T1000 (cell line): ENCODE results near the gene ASF1A.

ENCODE experiments used
- DNase-seq: peaks from one replicate; lab custom pipeline; 2025; ENCODE audit warnings: mixed read lengths; lab: John Stamatoyannopoulos, UW

The ASF1A gene

GRCh38 chr6:118881440-118882313 lies 12.3 kb upstream of the ASF1A start:
- no peak for DNase-seq

GRCh38 chr6:118882314-118882905 lies 11.5 kb upstream of the ASF1A start:
- DNase-seq = no peak

- no peak for DNase-seq
These were observed 7.3 kb upstream of the ASF1A start for GRCh38 chr6:118886641-118887040.

DNA sequence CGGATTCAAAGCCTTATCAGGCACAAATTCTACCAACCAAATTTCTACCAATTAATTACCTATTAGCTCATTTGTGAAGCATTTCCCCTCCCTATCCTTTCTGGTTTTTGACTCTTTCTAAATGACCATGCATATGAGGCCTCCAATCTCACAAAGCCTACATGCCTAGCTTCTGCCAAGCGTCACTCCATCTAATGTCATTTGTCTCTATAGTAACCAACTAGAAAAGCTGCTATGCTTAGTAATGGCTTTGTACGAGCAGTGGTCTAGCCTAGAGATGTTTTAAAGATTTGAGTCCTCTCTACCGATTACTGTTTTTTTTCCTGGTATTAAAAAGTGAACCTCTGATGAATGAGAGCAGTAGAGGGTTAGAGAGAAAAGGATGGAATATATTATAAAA lies 4.8 kb upstream of the ASF1A start:
- no peak for DNase-seq

DNA sequence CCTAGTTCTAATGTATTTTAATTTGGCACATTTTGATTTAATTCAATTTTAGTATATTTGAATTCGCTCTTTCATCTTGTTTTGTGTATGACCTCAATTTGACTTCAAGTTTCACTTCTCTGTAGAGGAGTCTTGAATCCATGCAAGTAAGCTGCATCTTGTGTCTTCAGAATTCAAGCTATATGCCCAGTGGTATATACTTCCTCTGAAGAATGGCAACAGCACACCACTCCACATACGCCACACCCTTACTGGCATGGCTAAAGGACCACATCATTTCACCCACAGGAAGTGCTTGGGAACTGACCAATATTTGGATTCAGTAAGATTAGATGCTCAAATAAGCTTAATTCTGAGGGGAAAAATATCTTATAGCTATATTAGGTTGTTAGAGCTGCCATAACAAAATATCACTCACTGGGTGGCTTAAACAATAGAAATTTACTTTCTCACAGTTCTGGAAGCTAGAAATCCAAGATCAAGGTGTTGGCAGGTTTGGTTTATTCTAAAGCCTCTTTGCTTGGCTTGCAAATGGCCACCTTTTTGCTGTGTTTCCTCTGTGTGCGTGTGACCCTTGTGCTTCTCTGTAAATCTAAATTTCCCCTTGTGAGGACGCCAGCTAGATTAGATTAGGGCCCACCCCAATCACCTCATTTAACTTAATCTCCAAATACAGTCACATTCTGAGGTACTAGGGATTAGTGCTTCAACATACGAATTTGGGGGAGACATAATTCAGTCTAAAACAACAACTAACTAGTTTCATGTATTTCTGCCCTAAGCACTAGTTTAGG lies 2.8 kb upstream of the ASF1A start:
- DNase-seq = no peak

- DNase-seq = no peak
These were observed 1.5 kb upstream of the ASF1A start for GRCh38 chr6:118892355-118892991.

DNA sequence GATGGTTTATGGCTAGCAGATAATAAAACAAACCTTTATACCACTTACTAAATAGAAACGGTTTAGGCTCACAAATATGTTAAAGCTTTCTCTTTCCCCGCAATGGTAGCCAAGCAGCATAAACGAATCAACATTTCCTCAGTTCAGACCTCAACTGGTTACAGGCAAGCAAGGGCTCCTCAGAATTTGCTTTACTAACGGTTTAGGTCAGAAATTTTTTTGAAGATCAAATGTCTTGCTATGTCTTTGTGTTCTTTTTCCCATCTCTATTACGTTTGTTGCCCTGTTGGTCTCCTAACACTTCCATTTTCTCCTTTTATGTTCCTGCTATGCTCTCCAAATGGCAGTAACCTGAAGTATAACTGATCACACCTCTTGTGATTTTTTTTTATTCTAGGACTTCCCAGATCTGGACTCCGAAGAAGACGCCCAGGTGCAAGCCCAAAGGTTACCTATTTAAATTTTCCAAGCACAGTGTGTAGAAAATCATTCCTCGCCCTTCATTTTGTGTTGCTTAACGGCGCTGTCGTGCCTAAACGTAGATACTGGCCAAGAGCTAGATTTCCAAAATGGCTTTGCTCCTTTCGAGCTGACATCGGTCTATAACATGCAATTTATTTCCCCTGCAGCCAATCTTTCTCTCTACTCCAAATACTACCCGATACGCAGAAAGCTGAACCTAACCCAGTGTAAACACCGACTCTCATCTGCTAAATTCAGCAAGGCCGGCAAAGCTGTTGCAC lies 717 bp upstream of the ASF1A start:
- DNase-seq = no peak

DNA sequence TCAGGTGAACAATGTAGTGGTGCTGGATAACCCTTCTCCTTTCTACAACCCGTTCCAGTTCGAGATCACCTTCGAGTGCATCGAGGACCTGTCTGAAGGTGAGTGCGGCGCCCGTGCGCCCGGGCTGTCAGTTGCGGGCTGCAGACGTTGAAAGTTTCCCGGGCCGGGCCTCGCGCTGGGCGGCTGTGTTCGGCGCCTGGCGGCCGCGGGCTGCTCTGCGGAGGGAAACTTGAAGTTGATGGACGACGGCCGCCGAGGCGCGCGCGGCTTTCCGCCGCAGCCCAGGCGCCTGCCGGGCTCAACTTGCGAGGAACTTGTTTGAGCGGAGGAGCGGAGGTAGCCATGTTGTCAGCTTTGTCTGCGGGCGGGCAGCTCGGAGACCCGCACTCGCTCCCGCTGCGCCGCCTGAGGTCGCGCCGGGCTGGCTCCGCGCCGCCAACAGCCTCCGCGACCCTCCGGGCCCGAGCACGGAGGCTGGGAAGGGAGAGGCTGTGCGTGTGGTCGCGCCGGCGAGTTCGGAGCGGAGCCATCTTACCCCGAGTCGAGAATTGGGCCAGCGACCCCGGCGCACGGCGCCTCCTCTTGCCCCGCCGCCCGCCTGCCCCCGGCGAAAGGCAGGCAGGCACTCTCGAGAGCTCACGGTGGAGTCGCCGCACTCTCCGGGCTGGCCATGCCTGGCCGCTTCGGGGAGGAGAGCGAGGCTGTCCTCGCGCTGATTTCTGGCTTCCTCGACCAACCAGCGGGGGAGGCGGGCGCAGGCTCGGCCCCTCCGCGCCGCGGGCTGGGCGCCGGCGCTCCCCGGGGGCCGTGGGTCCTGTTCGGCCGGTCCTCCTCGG lies 691 bp downstream of the ASF1A start:
- DNase-seq = no peak

GRCh38 chr6:118895261-118895560 lies 1.3 kb downstream of the ASF1A start:
- DNase-seq = no peak

DNA sequence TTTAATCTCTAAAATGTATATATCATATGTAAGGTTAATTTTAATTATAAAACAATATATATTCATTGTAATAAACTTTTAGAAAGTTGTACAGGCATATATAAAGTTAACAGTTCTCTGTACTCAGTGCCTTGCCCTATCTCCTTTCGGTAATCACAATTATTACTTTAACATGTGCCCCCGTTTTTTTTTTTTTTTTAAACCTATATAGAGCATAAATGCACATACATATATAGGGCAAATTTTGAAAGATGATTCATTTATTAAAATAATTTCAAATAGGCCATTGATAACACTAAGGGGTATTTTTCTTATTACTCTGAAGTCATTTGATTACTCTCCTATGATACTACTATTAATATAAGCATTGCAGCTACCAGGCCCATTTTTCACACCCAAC lies 1.9 kb downstream of the ASF1A start:
- no peak for DNase-seq

DNA sequence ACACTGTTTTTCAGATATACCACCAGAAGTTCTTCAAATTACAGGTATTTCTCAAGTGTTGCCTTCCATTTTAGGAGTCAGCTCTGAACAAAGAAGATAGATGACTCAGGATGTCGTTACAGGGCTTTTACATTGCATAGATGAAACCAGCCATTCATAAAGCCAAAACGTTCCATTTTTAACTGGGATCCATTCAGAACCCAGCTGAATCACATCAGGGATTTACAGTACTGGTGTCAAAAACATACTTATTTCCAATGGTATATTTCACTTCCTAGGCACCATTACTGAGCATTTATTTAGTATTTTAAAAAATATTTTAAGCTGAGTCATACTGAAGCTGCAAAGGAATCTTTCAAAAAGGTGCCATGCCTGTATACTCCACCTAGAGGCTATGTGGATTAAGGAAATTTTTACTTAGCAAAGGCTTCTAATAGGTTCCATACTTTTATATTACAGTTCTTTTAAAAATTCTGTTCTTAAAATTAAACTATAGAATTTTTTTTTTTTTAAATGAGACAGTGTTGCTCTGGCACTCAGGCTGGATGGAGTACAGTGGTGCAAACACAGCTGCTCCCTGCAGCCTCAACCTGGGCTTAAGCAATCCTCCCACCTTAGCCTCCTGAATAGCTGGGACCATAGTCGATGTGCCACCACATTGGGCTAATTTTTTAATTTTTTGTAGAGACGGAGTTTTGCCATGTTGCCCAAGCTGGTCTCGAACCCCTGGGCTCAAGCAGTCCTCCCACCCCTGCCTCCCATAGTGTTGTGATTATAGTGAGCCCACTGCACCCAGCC lies 2.6 kb downstream of the ASF1A start:
- no peak for DNase-seq

DNA sequence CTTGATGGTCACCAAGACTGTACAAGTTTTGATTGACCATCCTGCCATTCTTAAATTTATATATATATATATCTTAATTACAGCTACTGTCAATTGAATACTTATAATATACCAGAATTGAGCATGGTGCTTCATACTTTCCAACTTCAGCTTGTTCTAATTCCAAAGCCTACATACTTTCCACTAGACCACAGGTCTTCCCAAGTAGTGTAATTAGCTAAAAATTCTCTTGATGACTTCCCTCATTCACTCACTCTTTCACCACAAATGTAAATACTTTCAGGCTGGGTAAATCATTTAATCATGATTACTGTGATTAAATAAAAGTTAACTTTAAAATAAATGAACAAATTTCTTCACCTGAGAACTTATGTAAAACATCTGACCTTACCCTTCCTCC lies 3.4 kb downstream of the ASF1A start:
- DNase-seq = no peak

DNA sequence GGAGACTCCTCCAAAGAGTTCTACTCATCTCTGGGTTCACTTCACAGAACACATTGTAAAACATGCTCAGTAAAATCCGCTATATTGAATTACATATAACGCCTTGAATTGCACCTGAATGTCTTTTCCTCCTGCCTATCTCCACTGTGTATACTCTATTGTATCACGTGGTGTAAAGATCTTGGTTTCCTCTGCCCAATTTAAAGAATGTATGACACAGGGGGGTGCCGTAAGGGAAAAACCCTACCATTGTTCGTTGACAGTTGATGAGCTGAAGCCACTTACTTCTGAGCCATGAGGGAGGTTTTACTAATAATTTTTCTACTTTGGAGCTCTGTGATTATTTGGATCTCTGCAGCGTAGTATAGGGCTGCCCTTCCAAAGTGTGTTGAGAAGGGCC lies 6.0 kb downstream of the ASF1A start:
- DNase-seq = no peak

GRCh38 chr6:118902726-118903125 lies 8.8 kb downstream of the ASF1A start:
- DNase-seq = no peak

GRCh38 chr6:118903138-118903537 lies 9.2 kb downstream of the ASF1A start:
- no peak for DNase-seq

DNA sequence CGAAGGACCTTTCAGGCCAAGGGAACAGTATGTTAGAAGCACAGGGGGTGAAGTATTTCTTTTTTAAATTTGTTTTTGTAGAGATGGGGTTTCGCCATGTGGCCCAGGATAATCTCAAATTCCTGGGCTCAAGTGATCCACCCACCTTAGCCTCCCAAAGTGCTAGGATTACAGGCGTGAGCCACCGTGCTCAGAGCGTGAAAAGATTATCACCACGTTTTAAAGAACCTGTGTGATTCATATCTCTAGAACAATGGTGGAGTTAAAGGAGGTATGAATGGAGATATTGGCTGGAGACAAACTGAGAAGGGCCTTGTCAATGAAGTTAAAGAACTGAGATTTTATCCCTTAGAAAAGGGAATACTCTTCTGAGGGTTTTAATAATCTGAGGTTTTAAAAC lies 9.7 kb downstream of the ASF1A start:
- no peak for DNase-seq

DNA sequence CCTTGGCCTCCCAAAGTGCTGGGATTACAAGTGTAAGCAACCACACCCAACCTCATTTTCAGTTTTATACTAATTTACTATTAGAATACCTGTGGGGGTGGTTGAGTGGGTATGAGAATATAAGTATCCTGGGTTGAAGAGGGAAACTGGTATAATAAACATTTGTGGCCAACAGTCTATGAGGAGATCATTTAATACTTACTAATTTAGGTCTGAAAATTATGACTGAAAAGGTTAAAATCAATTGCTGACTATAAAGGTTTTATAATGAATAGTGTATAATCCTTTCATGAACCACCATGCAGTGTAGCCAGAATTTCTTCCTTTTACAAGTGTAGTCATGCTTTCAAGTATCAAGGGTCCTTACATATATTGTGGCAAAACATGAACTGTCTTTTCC lies 11.1 kb downstream of the ASF1A start:
- no peak for DNase-seq

GRCh38 chr6:118905851-118906250 lies 11.9 kb downstream of the ASF1A start:
- no peak for DNase-seq

DNA sequence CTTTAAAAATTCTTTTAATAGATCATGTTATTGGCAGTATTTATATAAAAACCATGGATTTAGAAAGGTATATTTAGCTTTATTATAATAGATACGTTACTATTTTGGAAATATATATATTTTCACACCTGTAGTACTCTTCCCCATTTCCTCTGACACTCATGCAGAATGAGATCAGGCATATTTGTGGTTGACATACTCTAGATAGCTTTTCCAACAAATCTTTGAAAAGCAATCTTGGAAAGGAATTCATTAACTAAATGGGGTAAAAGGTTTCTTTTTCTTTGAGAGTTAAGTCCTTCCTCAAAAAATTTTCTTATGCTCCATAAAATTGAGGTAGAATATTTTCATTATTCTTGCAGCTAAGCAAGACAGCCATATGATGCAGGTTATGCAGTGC lies 14.5 kb downstream of the ASF1A start:
- no peak for DNase-seq

DNA sequence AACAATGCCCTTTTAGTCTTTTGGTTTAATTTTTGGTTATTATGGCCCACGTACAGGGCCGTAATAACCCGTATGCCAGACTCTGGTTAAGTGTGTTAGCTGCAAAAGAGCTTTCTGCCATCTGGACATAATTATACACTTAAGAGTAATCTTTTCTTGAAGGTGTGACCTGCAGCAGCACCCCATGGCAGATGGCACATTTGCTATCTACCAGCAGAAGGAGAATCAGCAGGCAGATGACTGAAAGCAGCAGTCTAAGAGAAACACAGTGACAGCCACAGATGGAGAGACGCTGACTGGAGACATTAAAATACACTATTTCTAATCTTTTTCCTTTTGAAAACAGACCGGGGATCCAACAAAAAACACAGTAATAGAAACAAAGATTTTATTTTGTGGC lies 18.7 kb downstream of the ASF1A start:
- no peak for DNase-seq
